ENCODE measurements around the gene NFYC.

Gene NFYC

DNA sequence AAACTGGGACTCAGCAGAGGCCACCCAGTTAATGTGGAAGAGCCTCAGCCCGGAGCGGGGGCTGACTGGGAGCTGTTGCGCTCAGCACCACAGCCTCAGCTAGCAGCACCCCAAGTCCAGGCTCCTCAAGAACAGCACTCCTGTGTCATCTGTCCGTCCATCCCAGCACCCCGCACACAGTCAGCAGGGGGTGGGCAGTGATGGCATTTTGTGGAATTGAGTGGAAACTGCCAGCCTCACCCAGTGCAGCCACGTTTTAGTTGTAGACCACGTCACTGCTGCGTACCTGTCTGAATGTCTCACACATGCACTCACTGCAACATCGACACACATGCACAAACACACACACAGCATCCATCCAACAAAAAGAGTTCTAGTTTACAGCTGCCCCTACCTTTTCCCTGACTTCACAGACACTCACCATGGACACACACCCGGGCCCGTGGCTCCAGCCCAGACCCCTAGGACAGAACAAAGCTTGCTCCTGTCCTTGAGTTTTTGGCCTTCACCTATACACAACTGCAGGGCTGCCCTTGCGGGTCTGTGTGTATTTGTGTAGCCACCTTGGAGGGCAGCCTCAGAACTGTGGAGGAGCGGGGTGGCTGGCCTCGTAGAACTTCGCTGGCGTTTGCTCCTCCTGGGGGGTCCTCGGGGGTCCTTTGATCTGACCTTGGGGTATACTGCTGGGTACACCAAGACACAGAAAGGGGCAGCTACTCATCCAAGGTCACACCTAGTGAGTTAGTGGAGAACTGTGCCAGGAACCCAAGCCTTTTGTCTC, 97.2 kb downstream of the NFYC start:
- H4K8ac ChIP-seq (ENCODE audit: low read length) = no peak overlapping the region
- peaks cover 15 to 84% of the 10 kb centered on the region in 2 experiments for H3K27me3 ChIP-seq (ENCODE audit: control insufficient read depth in 1 of 2, insufficient read depth in 1 of 2, low read length in 2 of 2)
- no peak overlapping the region for H3K9ac ChIP-seq (ENCODE audit: low read length)
- H3K27ac ChIP-seq (ENCODE audit: low read length, poor library complexity, severe bottlenecking) = no peak overlapping the region
- no peak overlapping the region for H2BK12ac ChIP-seq (ENCODE audit: low read length in 2 of 2)
- no peak overlapping the region for H2AK5ac ChIP-seq (ENCODE audit: low read length, severe bottlenecking)
- H3K36me3 ChIP-seq (ENCODE audit: control insufficient read depth in 1 of 2, insufficient read depth in 2 of 2, low read depth in 1 of 2, low read length in 2 of 2) = no peaks in the 10 kb centered on the region
- no peaks in the 10 kb centered on the region for H3K79me1 ChIP-seq (replicated peaks; ENCODE audit: low read length, poor library complexity, severe bottlenecking)
- DNase-seq = no peak
- no peak overlapping the region for H2BK120ac ChIP-seq (ENCODE audit: low read depth, low read length)
- H2AFZ ChIP-seq (ENCODE audit: low read depth, low read length) = no peak overlapping the region
- WGBS = 90% methylated on average over 15 of the region's 17 CpGs
- no peak overlapping the region for H3K4me3 ChIP-seq (ENCODE audit: insufficient read depth in 1 of 2, low read depth in 1 of 2, low read length in 2 of 2)
- H3K9me3 ChIP-seq (ENCODE audit: control insufficient read depth, low read length) = no peaks in the 10 kb centered on the region
- H3K18ac ChIP-seq (ENCODE audit: low read depth in 1 of 2, low read length in 2 of 2) = no peak overlapping the region
- H3K4ac ChIP-seq (ENCODE audit: low read depth in 1 of 2, low read length in 2 of 2) = no peak overlapping the region
- H2BK5ac ChIP-seq (ENCODE audit: low read depth, low read length, poor library complexity, severe bottlenecking) = no peak overlapping the region
- no peak overlapping the region for H3K14ac ChIP-seq (ENCODE audit: low read length in 2 of 2)
- peaks cover 4% of the 10 kb centered on the region for H3K4me1 ChIP-seq (ENCODE audit: control insufficient read depth, insufficient read depth, low read depth, low read length)
- no peak overlapping the region for H2BK15ac ChIP-seq (ENCODE audit: low read depth, poor library complexity, severe bottlenecking)
- no peak overlapping the region for H4K91ac ChIP-seq (ENCODE audit: low read length)
- H3K23ac ChIP-seq (ENCODE audit: low read length in 2 of 2) = no peak overlapping the region
- H3K4me2 ChIP-seq (ENCODE audit: low read length, poor library complexity, severe bottlenecking) = no peak overlapping the region

DNA sequence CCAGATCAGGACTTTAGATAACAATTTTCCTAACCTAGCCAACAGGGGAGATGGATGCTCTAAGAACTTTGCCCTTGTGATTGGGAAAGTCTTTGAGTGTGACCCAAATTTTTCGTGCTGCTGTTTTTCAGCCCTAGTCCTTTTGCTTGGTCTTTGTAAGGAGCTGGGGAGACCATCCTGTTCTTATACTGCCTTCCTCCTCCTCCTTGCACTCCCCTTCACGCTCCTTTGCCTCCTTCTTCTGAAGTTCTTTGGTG, 97.8 kb downstream of the NFYC start:
- no peak overlapping the region for H2BK12ac ChIP-seq (ENCODE audit: low read length in 2 of 2)
- H3K14ac ChIP-seq (ENCODE audit: low read length in 2 of 2) = no peak overlapping the region
- WGBS = 76% methylated on average over 2 of the region's 2 CpGs
- H3K23ac ChIP-seq (ENCODE audit: low read length in 2 of 2) = no peak overlapping the region
- H2BK120ac ChIP-seq (ENCODE audit: low read depth, low read length) = no peak overlapping the region
- H3K79me1 ChIP-seq (replicated peaks; ENCODE audit: low read length, poor library complexity, severe bottlenecking) = no peaks in the 10 kb centered on the region
- H2BK5ac ChIP-seq (ENCODE audit: low read depth, low read length, poor library complexity, severe bottlenecking) = no peak overlapping the region
- H3K4me1 ChIP-seq (ENCODE audit: control insufficient read depth, insufficient read depth, low read depth, low read length) = peaks cover 2% of the 10 kb centered on the region
- no peak for DNase-seq
- H3K36me3 ChIP-seq (ENCODE audit: control insufficient read depth in 1 of 2, insufficient read depth in 2 of 2, low read depth in 1 of 2, low read length in 2 of 2) = no peaks in the 10 kb centered on the region
- no peak overlapping the region for H3K18ac ChIP-seq (ENCODE audit: low read depth in 1 of 2, low read length in 2 of 2)
- no peaks in the 10 kb centered on the region for H3K9me3 ChIP-seq (ENCODE audit: control insufficient read depth, low read length)
- no peak overlapping the region for H3K4me2 ChIP-seq (ENCODE audit: low read length, poor library complexity, severe bottlenecking)
- H3K4ac ChIP-seq (ENCODE audit: low read depth in 1 of 2, low read length in 2 of 2) = no peak overlapping the region
- no peak overlapping the region for H2BK15ac ChIP-seq (ENCODE audit: low read depth, poor library complexity, severe bottlenecking)
- no peak overlapping the region for H2AFZ ChIP-seq (ENCODE audit: low read depth, low read length)
- H2AK5ac ChIP-seq (ENCODE audit: low read length, severe bottlenecking) = no peak overlapping the region
- H3K27me3 ChIP-seq (ENCODE audit: control insufficient read depth in 1 of 2, insufficient read depth in 1 of 2, low read length in 2 of 2) = peaks cover 20 to 87% of the 10 kb centered on the region in 2 experiments
- H4K8ac ChIP-seq (ENCODE audit: low read length) = no peak overlapping the region
- no peak overlapping the region for H4K91ac ChIP-seq (ENCODE audit: low read length)
- H3K27ac ChIP-seq (ENCODE audit: low read length, poor library complexity, severe bottlenecking) = no peak overlapping the region
- H3K9ac ChIP-seq (ENCODE audit: low read length) = no peak overlapping the region
- no peak overlapping the region for H3K4me3 ChIP-seq (ENCODE audit: insufficient read depth in 1 of 2, low read depth in 1 of 2, low read length in 2 of 2)

DNA sequence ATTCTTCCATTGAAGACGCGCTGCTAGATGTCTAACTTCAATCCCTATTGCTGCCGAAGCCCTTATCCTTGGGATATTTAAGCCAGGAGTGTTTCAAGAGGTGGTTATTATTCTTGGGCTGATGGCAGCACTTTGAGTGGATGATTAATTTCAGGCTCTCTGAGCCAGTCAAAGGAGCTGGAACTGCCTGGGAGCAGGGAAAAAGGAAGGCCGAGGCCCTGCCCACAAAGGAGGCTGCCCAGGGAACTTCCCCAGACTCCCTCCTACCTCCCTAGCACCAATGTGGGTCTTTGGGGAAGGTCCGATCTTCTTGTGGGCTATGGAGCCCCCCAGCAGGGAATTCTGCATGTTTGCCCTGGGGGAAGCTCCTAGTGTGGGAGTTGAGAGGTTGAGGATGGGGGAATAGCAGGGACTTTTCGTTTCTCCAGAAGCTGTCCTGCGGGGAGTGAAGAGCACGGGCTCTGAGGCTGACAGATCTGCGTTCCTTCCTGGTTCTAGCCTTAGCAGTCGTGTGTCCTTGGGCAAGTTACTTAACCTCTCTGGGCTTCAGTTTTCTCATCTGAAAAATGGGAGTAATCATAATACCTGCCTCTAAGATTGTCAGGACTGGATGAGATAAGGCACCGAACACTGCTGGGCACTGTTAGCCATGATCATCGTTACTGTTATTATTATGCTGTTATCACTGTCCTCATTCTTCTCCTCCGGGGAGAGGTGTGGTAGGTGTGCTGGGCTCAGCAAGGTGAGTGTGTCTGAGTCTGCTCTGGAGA, 98.3 kb downstream of the NFYC start:
- Histone ChIP-seq H3K36me3 (ENCODE audit: control insufficient read depth in 1 of 2, insufficient read depth in 2 of 2, low read depth in 1 of 2, low read length in 2 of 2) (no peaks in the 10 kb centered on the region), H2BK120ac (ENCODE audit: low read depth, low read length) (no peak overlapping the region), H3K27ac (ENCODE audit: low read length, poor library complexity, severe bottlenecking) (no peak overlapping the region), H3K9ac (ENCODE audit: low read length) (no peak overlapping the region), H4K8ac (ENCODE audit: low read length) (no peak overlapping the region), H2AFZ (ENCODE audit: low read depth, low read length) (no peak overlapping the region), H3K14ac (ENCODE audit: low read length in 2 of 2) (no peak overlapping the region), H4K91ac (ENCODE audit: low read length) (no peak overlapping the region), H3K27me3 (ENCODE audit: control insufficient read depth in 1 of 2, insufficient read depth in 1 of 2, low read length in 2 of 2) (peaks cover 20 to 85% of the 10 kb centered on the region in 2 experiments), H2BK12ac (ENCODE audit: low read length in 2 of 2) (no peak overlapping the region), H3K9me3 (ENCODE audit: control insufficient read depth, low read length) (no peaks in the 10 kb centered on the region), H3K4ac (ENCODE audit: low read depth in 1 of 2, low read length in 2 of 2) (no peak overlapping the region), H2AK5ac (ENCODE audit: low read length, severe bottlenecking) (no peak overlapping the region), H3K79me1 (replicated peaks; ENCODE audit: low read length, poor library complexity, severe bottlenecking) (no peaks in the 10 kb centered on the region), H2BK15ac (ENCODE audit: low read depth, poor library complexity, severe bottlenecking) (no peak overlapping the region), H3K4me1 (ENCODE audit: control insufficient read depth, insufficient read depth, low read depth, low read length) (no peaks in the 10 kb centered on the region), H2BK5ac (ENCODE audit: low read depth, low read length, poor library complexity, severe bottlenecking) (no peak overlapping the region), H3K23ac (ENCODE audit: low read length in 2 of 2) (no peak overlapping the region), H3K4me2 (ENCODE audit: low read length, poor library complexity, severe bottlenecking) (no peak overlapping the region), H3K4me3 (ENCODE audit: insufficient read depth in 1 of 2, low read depth in 1 of 2, low read length in 2 of 2) (no peak overlapping the region), H3K18ac (ENCODE audit: low read depth in 1 of 2, low read length in 2 of 2) (no peak overlapping the region)
- 83% methylated on average over 13 of the region's 13 CpGs for WGBS
- DNase-seq = no peak

DNA sequence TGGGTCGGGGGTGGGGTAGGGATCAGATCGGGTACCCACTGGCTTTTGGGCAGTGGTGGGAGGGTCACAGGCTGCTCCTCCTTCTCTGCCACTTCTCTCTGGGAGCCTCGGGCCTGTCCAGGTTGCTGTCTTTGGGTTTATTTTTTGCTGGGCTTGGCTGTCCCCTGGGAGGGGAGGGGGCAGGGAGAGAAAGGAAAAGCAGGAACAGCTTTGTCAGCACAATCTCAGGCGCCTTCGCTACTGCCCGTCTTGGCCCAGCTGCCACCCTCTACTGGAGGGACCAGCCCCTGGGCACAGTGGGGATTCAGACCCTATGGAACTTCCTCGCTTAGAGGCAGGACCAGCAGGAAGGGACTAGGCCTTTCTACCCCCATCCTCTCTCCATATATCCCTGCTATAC, 100.5 kb downstream of the NFYC start:
- Histone ChIP-seq H3K36me3 (ENCODE audit: control insufficient read depth in 1 of 2, insufficient read depth in 2 of 2, low read depth in 1 of 2, low read length in 2 of 2) (no peaks in the 10 kb centered on the region), H3K4me2 (ENCODE audit: low read length, poor library complexity, severe bottlenecking) (no peak overlapping the region), H2AFZ (ENCODE audit: low read depth, low read length) (no peak overlapping the region), H3K79me1 (replicated peaks; ENCODE audit: low read length, poor library complexity, severe bottlenecking) (no peaks in the 10 kb centered on the region), H3K9ac (ENCODE audit: low read length) (no peak overlapping the region), H2BK120ac (ENCODE audit: low read depth, low read length) (no peak overlapping the region), H3K27ac (ENCODE audit: low read length, poor library complexity, severe bottlenecking) (no peak overlapping the region), H4K91ac (ENCODE audit: low read length) (no peak overlapping the region), H3K9me3 (ENCODE audit: control insufficient read depth, low read length) (no peaks in the 10 kb centered on the region), H4K8ac (ENCODE audit: low read length) (no peak overlapping the region), H3K4ac (ENCODE audit: low read depth in 1 of 2, low read length in 2 of 2) (no peak overlapping the region), H3K23ac (ENCODE audit: low read length in 2 of 2) (no peak overlapping the region), H3K14ac (ENCODE audit: low read length in 2 of 2) (no peak overlapping the region), H2BK12ac (ENCODE audit: low read length in 2 of 2) (no peak overlapping the region), H3K27me3 (ENCODE audit: control insufficient read depth in 1 of 2, insufficient read depth in 1 of 2, low read length in 2 of 2) (peaks cover 20 to 77% of the 10 kb centered on the region in 2 experiments), H3K18ac (ENCODE audit: low read depth in 1 of 2, low read length in 2 of 2) (no peak overlapping the region), H2BK15ac (ENCODE audit: low read depth, poor library complexity, severe bottlenecking) (no peak overlapping the region), H2BK5ac (ENCODE audit: low read depth, low read length, poor library complexity, severe bottlenecking) (no peak overlapping the region), H2AK5ac (ENCODE audit: low read length, severe bottlenecking) (no peak overlapping the region), H3K4me1 (ENCODE audit: control insufficient read depth, insufficient read depth, low read depth, low read length) (peaks cover 3% of the 10 kb centered on the region), H3K4me3 (ENCODE audit: insufficient read depth in 1 of 2, low read depth in 1 of 2, low read length in 2 of 2) (no peak overlapping the region)
- DNase-seq = no peak
- 87% methylated on average over 6 of the region's 7 CpGs for WGBS

Measured in mesenchymal stem cell (in vitro differentiated cells and primary cell).